Epithelial cell of prostate (primary cell): Measurements from ENCODE around the gene COL5A3.
"Not testable (repeated sequence)": the region's sequence is repeated elsewhere in the genome, so short reads cannot be mapped to it uniquely, and the experiment has no call there.

Experiments
- DNase-seq: peaks from one replicate; pipeline ENCODE4 v3.0.0-alpha.2; 2011; ENCODE audit warnings: low read depth, low spot score
- H3K27ac ChIP-seq: fragments of 450-650 bp; 2 replicates; pipeline ENCODE4 v1.5.1; 2017; ENCODE audit warnings: mild to moderate bottlenecking

Gene COL5A3

DNA sequence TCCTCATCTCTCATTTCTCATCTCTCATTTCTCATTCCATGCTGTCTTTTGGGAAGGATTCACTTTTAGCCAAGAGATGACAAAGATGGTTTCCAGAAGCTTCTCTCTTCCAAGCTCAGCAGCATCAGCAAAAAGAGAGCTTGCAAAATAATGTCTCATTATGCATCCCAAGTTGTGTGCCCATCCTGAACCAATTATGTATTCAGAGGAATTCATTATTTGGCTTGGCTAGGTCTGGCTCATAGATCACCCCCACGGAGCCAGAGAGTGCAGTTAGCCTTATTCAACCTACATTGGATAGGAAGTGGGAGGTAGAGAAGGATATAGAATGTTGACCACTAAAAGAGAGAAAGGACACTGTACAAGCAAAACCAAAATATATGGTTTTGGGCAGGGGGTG, 68.6 kb downstream of the COL5A3 start:
- H3K27ac ChIP-seq: no peak overlapping the region

DNA sequence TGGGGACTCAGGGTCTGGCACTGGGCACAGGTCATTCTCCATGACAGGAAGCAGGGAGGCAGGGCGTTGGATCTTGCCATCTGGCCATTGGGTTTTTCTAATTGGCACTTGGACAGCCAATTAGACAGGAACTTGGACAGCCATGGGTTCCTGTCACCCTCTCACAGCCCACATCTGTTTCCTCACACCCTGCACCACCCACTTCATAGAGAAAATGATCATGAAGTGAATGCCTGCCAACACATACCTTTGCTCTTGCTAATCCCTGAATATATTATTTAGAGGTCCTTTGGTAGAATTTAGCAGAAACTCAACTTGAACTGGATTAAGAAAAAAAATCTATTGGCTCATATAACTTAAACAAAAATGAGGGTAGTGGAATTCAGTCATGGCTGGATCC, 69.1 kb downstream of the COL5A3 start:
- H3K27ac ChIP-seq: no peak overlapping the region
- DNase-seq: no peak

More for the DNA sequence above, 68.6 kb downstream of the COL5A3 start:
- no peak for DNase-seq

DNA sequence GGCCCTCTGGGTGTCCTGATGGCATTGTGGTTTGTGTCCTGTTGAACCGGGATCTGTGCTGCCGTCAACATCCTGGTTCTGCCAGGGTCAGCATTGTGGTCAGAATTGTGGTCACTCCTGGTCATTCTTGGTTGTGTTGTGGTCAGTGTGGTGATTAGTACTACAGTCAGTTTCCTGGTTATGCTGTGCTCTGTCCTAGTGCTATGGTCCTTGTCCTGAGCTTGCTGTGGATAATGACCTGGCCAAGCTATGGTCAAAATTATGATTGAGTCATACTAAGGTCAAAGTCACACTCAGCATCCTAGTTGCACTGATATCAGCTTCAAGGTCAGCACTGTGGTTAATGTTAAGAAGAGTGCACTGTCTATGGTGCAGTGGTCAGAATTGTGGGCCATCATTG, 69.5 kb downstream of the COL5A3 start:
- DNase-seq: no peak
- H3K27ac ChIP-seq: no peak overlapping the region

DNA sequence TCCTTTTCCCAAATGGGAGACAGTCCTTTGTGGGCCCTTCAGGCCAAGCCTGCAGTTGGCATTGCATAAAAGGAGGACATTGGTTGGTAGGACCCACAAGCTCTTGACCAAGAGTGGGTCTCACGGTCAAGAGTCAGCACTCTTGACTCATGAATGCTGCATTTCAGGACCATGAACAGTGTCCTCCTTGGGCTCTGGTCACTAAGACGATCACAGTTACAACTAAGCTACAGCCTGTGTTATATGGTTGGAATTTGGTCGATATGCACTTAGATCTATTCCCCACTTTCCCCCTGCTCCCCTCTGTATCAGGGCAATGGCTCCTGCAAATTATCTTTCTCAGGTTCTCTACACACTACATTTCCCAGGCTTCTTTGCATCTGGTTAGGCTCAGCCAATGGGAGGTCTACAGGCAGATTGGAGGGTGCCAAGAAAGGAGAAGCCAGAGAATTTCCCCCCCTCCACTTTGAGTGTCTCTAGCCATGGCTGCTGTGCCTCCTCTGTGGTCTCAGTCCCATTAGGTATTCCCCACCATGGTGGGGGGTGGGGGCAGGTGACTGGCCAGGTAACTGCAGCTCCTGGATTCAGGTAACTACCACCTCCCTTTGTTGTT, 70.9 kb downstream of the COL5A3 start:
- no peak for DNase-seq

DNA sequence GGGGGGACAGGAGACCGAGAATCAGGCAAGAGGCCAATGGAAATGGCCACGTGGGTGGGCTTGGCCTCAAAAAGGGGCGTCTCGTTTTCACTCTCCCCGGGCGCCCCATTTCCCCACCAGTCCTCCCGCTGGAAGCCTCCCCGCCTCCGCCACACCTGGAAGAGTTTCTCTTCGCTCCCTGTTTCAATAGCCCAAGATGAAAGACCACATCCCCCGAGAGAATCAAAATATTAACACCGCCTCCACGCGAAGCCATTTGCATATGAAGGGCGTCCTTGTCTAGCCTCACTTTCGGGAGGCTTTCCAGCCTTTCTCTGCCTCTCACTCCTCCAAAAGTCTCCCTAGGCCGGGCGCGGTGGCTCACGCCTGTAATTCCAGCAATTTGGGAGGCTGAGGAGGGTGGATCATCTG, 73.3 kb downstream of the COL5A3 start:
- DNase-seq: no peak
- H3K27ac ChIP-seq: no peak overlapping the region

More for the DNA sequence above, 70.9 kb downstream of the COL5A3 start:
- H3K27ac ChIP-seq: no peak overlapping the region

DNA sequence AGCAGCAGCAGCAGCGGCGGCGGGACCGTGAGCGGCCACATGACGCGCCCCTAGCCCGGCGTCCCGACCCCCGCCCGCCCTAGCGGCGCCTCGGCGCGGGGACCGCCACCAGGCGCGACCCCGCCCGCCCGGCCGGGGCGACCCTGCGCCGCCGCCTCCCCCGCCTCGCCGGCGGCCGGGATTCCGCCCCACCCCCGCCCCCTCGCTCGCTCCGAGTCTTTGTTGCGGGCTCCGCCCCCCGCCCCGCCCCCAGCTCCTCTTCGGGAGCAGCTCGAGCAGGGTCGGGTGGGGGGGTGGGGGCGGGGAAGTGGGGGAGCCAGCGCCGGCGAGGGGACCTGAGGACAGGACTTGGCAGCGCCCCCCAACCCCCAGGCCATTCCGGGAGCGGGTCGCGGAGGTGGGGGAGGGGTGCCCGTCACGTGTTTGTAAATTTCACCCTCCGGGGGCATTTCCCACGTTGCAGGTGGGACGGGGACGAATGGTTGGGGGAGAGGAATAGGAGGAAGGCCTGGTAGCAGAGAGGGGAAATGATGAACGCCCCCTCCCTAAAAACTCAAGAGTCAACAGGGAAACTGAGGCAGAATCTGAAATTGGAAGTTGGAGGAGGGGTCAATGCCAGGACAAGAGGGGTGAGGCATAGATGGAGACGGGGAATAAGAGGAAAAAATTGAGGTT, 73.8 kb downstream of the COL5A3 start, which contains the start of gene OLFM2:
OLFM2 (minus strand) TSS at position 190 of the 675 bp plus-strand sequence; CDS start at position 41, 149 bp downstream.
- DNase-seq: no peak
- no peak within 1 kb of the TSS for H3K27ac ChIP-seq

DNA sequence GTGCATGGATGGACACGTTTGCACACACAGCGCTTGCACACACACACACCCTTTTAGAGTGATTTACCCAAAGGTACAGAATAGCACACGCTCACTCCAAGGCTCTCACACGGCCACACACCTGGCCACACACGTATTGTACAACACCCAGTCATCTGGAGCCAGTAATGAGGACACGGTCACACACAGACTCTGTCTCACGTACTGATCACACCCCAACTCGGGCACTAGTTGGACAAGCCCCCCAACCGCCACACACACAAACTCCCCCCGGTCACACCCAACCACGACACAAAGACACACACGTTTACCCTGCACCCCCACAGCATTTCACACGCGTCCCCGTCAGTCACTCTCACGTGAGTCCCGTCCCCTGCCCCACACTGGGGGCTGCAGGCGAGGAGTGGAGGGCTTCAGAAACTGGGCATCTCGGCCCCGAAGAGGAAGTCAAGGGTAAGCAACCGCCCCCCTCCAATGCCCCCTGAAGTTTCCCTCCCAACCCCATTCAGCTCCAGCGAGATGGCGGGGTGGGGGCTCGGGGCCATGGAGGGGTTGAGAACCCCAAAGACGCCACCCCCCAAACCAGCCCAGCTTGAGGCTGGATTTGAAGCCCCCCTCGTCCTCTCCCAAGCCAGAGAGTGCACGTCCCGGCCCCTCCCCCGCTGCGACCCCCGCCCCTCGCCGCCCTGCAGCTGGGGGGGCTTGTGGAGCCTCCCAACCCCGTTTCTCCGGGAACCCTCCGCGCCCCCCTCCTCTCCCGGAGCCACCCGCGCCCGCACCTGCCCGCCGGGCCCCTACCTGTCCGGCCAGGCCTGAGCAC, 74.6 kb downstream of the COL5A3 start:
- DNase-seq: no peak
- no peak overlapping the region for H3K27ac ChIP-seq

DNA sequence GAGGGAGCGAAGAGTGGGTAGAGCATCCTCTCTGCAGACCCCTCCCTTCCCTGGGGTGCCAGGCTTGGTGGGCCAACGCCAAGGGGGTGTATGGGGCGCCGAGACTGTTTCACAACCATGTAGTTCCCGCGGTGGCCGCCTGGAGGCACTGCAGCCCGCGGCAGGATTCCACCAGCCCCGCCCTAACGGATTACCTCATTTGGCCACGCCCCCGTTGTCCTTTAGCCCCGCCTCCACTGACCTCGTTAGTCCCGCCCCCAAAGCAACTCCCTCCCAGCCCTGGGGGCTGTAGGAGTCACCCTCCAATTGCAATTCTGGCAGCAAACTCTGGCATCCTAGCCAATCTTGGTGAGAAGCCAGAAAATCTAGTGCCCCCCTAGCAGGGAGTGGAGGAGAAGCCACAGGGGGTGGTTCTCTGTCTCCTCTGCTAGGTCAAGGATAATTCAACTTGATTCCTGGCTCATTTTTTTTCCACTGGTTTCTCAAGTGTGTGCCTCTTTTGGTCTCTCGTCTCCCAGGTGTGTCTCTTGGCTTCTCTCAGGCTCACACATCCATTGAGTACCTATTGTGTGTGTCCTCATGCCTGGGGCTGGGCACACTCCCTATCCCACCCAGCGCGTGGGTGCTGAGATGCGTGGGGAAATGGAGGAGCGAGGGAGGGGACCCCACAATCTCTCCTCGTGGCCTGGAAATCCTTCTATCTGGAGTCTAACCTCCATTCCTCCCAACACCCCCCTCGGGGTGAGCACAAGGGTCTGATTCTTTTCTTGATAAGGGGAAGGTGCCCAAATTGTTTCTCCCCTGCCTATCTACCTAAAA, 76.0 kb downstream of the COL5A3 start:
- no peak overlapping the region for H3K27ac ChIP-seq
- DNase-seq: no peak

DNA sequence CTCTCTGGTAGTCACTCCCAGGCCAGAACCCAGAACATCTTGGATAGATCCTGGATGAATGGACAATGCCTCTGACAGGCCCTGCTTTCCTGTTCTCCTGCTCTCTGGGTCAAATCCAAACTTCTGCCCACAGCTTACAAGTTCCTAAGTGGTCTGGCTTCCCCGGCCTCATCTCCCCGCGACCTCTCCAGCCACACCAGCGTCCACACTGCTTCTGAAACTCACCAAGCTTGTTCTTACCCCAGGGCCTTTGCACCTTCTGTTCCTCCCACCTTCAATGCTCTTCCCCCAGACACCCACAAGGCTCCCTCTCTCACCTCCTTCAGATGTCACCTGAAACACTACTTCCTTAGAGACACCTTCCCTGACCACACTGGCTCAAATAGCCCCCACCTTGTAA, 77.5 kb downstream of the COL5A3 start:
- DNase-seq: no peak
- H3K27ac ChIP-seq: no peak overlapping the region

DNA sequence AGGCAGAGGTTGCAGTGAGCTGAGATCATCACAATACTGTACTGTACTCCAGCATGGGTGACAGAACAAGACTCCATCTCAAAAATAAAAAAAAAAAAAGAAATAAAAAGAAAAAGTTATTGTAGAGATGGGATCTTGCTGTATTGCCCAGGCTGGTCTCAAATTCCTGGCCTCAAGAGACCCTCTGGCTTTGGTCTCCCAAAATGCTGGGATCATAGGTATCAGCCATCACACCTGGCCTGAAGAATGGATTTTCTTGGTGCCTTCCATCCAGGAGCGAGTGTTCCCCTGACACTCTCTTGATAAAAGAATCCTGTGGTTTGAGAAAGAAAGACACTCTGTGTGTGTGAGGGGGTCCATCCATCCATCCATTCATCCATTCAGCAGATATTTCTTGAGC, 78.7 kb downstream of the COL5A3 start:
- H3K27ac ChIP-seq: no peak overlapping the region

DNA sequence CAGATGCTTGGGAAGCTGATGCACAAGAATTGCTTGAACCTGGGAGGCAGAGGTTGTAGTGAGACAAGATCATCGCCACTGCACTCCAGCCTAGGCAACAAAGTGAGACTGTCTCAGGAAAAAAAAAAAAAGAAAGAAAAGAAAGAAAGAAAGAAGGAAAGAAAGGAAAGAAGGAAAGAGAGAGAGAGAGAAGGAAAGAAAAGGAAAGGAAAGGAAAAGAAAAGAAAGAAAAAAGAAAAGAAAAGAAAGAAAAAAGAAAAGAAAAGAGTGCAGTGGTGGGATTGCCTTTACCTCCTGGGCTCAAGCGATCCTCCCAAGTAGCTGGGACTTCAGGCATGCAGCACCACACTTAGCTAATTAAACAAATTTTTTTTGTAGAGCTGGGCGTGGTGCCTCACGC, 86.9 kb downstream of the COL5A3 start:
- DNase-seq: no peak
- H3K27ac ChIP-seq: no peak overlapping the region

More for the DNA sequence above, 78.7 kb downstream of the COL5A3 start:
- no peak for DNase-seq

DNA sequence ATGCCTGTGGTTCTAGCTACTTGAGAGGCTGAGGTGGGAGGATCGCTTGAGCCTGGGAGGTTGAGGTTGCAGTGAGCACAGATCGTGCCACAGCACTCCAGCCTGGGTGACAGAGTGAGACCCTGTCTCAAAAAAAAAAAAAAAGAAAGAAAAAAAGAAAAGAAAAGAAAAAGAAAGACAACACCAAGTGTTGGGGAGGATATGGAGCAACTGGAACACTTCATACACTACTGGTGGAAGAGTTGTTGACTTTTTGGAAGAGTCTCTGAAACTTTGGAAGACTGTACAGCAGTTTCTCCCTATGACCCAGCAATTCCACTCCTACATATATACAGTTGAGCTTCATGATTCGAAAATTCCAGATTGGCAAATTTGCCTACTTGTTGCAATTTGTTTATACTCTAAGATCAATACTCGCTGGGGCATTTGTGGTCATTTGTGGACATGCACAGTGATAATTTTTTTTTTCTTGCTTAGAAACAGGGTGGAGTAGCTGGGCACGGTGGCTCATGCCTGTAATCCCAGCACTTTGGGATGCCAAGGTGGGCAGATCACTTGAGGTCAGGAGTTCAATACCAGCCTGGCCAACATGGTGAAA, 87.4 kb downstream of the COL5A3 start:
- H3K27ac ChIP-seq, DNase-seq: not testable (repeated sequence)

DNA sequence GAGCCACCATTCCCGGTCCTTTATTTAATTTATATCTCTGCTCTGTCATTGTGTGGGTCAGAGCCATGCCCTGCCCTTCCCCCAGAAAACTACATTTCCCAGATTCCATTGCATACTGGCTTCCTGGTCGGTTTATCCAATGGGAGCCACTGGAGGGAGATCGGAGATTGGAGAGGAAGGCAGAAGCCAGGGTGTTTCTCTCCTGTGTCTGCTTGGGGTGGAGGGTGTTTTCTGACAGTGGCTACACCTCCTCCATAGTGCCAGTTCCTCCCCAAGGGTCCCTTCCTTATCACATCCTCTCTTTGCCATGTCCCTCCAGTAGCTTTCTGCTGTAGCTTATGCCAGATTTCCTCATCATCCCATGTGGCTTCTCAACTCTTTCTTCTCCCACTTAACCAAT, 93.0 kb downstream of the COL5A3 start:
- no peak for DNase-seq
- no peak overlapping the region for H3K27ac ChIP-seq

DNA sequence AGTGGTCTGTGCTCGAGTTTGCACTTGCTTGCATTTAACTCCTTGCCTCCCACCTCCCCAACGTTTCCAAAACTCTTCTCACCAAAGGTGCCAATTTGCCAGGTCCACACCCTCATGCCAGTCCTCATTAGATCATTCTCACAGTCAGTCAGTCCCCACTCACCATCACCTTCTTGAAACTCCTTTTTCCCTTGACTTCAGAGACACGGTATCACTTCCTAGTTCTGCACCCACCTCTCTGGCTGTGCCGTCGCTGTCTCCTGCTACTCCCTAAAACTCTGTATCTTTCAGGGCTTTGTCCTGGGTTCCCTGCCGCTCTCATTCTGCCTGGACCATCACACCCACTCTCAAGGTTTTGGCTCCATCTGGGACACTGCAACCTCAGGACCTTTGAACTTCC, 93.6 kb downstream of the COL5A3 start:
- no peak for DNase-seq
- H3K27ac ChIP-seq: no peak overlapping the region

DNA sequence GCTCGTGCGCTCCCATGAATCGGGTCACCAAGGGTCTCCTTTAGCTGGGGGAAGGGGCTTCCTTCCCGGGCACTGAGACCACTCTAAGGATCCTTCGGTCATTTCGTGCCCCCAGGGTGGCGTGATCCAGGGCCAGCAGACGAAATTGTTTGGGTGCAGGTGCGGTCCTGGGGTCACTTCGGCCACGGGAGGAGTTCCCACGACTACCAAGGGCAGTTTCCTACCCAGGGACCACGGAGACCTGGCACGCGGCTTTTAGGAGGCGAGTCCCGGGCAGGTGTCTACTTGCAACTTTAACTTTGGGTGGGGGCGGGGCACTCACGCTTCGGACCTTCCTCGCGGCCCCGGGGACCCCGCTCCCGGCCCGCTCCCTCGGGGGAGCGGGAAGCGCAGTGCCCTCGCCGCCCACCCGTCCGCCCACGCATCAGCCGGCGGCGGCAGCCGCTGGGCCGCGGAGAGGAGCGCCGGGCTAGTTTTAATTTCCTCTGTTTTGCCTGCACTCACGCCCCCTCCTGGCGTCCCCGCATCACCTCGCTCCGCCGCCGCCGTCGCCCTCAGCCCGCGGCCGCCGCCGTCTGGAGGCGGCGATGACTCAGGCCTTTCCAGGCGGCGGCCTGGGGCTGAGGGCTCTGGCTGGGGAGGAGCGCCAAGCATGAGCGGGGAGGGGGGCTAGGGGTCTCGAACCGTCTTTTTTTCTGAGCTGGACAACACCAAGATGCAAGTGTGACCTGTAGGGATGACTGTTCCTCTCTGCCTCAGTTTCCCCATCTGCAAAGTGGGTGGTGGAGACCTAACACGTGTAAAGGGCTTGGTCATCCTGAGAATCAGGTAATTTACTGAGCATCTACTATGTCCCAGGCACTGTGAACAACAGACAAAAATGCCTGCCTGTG, 95.7 kb downstream of the COL5A3 start:
- DNase-seq: no peak
- no peak overlapping the region for H3K27ac ChIP-seq

DNA sequence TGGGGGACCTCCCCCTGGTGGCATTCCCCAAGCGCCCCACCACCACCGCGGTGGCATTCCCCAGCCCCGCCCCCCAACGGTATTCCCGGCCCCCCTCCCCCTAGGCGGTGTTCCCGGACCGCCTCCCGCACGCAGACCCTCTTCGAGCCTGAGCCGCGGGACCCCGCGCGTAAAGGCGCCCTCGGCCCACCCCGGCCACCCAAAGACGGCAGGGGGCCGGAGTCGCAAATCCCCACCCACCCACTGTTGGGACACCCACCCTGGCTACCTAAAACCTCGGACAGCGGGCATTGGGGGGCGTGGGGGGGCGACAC, 96.3 kb downstream of the COL5A3 start:
- DNase-seq: no peak
- H3K27ac ChIP-seq: no peak overlapping the region

DNA sequence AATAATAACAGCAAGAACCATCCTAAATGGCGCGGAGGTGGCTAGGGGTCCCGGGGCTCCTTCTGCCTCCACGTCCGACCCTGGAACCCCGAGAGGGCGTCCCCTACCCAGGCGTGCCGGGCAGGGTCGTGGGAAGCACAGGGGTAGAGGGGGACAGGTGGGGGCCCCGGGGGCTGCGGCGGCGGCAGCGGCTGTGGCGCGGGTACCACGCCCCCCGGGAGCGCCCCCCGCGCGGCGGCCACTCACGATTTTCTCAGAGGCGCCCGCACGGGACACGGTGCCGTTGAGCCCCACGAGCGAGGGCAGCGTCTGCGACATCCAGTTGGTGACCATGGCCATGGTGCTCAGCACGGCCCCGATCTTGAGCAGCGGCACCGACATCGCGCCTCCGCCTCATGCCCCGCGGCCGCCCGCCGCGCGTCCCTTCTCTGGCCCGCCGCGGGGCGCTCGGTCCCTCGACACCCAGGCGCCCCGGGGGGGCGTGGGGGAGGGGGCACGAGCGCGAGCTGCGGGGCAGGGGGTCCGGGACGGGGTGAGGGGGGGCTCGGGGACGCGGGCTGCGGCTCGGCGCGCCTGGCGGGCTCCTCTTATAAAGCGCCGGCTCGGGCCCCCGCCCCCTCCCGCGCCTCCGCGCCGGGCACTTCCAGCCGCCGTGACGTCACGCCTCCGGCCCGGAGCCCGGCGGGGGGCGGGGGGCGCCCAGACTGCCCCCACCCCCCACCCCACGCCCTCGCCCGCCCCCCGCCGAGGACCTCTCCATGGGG, 96.9 kb downstream of the COL5A3 start:
- no peak overlapping the region for H3K27ac ChIP-seq
- DNase-seq: no peak

DNA sequence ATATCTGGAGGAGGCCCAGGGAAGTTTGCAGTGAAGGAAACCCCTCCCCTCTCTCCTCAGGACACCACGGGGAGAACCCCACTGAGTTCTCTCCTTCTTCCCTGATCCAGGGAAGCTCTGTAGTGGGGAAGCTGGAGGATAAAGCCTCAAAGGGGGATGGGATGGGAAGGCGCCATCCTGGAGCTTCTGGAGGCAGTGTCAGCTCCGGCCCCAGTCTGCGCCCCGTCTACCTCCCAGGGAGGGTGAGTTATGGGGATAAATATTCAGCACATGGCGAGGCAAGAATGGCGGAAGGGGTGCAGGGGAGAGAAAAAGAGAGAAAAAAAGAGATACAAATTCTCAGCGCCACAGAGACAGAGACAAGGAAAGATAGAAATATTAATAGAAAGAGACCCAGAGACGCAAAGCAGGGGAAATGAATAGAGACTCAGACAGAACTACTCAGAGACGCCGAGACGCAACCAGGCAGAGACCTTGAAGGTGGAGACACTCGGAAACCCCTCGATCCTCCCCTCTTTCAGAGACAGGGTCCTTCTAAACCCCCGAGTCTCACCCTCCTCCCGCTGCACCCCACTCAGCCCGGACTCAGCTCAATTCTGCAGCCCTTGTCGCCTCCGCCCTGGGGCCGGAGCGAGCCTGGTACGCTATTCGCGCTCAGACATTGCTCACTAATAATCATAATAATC, 97.6 kb downstream of the COL5A3 start:
- DNase-seq: no peak
- no peak overlapping the region for H3K27ac ChIP-seq
